Activated gamma-delta T cell treated with anti-CD3 and anti-CD28 coated beads, Interleukin-2, amount 50 U/mL, for 16 hours (primary cell): ENCODE results near the gene SMG9.

Experiments
- DNase-seq: peaks from one replicate; pipeline ENCODE4 v3.0.0-alpha.2; 2020; ENCODE audit warnings: low read depth

Gene SMG9

GRCh38 chr19:43724896-43725295, 29.9 kb downstream of the SMG9 start:
- no peak for DNase-seq

GRCh38 chr19:43723588-43723987, 31.2 kb downstream of the SMG9 start:
- DNase-seq: no peak

- no peak for DNase-seq
Observed at GRCh38 chr19:43721469-43722048, 33.2 kb downstream of the SMG9 start.

GRCh38 chr19:43720936-43721335, 33.8 kb downstream of the SMG9 start:
- no peak for DNase-seq

- no peak for DNase-seq
Observed at GRCh38 chr19:43719918-43720317, 34.8 kb downstream of the SMG9 start.

GRCh38 chr19:43719378-43719868, 35.3 kb downstream of the SMG9 start:
- no peak for DNase-seq

GRCh38 chr19:43718627-43719377, 36.0 kb downstream of the SMG9 start:
- no peak for DNase-seq

GRCh38 chr19:43715776-43716175, 39.0 kb downstream of the SMG9 start, which contains the start of gene IRGC:
IRGC (plus strand) TSS chr19:43716076; CDS start chr19:43718559, 2,483 bp downstream.
- DNase-seq: no peak

- DNase-seq: no peak
Observed at GRCh38 chr19:43713208-43713607, 41.6 kb downstream of the SMG9 start.

- DNase-seq: no peak
Observed at GRCh38 chr19:43711751-43712355, 42.9 kb downstream of the SMG9 start.

- no peak for DNase-seq
Observed at GRCh38 chr19:43708716-43709115, 46.0 kb downstream of the SMG9 start.

GRCh38 chr19:43707158-43707712, 47.5 kb downstream of the SMG9 start:
- DNase-seq: no peak

GRCh38 chr19:43705729-43706128, 49.0 kb downstream of the SMG9 start:
- DNase-seq: no peak

GRCh38 chr19:43704002-43704705, 50.6 kb downstream of the SMG9 start:
- no peak for DNase-seq

- no peak for DNase-seq
Observed at GRCh38 chr19:43700395-43701000, 54.3 kb downstream of the SMG9 start.

GRCh38 chr19:43699506-43700394, 55.0 kb downstream of the SMG9 start:
- no peak for DNase-seq

- DNase-seq: no peak
Observed at GRCh38 chr19:43697295-43697694, 57.5 kb downstream of the SMG9 start.

GRCh38 chr19:43695985-43696704, 58.6 kb downstream of the SMG9 start:
- DNase-seq: no peak

GRCh38 chr19:43694553-43694952, 60.2 kb downstream of the SMG9 start:
- no peak for DNase-seq

GRCh38 chr19:43692877-43693276, 61.9 kb downstream of the SMG9 start:
- no peak for DNase-seq
